Activated CD8-positive, alpha-beta memory T cell treated with anti-CD3 and anti-CD28 coated beads, Interleukin-2, amount 50 U/mL, for 1 hour (primary cell): ENCODE data around the gene MAP6.

Source experiments
- DNase-seq: peaks from one replicate; pipeline ENCODE4 v3.0.0-alpha.2; 2020; ENCODE audit errors: extremely low read depth

Gene MAP6

GRCh38 chr11:75667255-75667830 is 1.5 kb downstream of the MAP6 start:
- DNase-seq: no peak

GRCh38 chr11:75665990-75666389 is 2.8 kb downstream of the MAP6 start:
- DNase-seq: no peak

GRCh38 chr11:75665126-75665525 is 3.7 kb downstream of the MAP6 start:
- DNase-seq: no peak

- DNase-seq: no peak
Observed at GRCh38 chr11:75664389-75664788, 4.4 kb downstream of the MAP6 start.

GRCh38 chr11:75663808-75664207 is 5.0 kb downstream of the MAP6 start:
- DNase-seq: no peak

- no peak for DNase-seq
Observed at GRCh38 chr11:75659836-75660235, 9.0 kb downstream of the MAP6 start.

- no peak for DNase-seq
Observed at GRCh38 chr11:75656044-75656727, 12.7 kb downstream of the MAP6 start.

- DNase-seq: no peak
Observed at GRCh38 chr11:75655605-75656004, 13.2 kb downstream of the MAP6 start.

- DNase-seq: no peak
Observed at GRCh38 chr11:75654314-75654713, 14.5 kb downstream of the MAP6 start.

GRCh38 chr11:75653532-75653931 is 15.3 kb downstream of the MAP6 start:
- no peak for DNase-seq

GRCh38 chr11:75652936-75653335 is 15.9 kb downstream of the MAP6 start:
- no peak for DNase-seq

- no peak for DNase-seq
Observed at GRCh38 chr11:75651218-75651617, 17.6 kb downstream of the MAP6 start.

- no peak for DNase-seq
Observed at GRCh38 chr11:75650167-75650723, 18.6 kb downstream of the MAP6 start.

- DNase-seq: no peak
Observed at GRCh38 chr11:75644946-75645345, 23.9 kb downstream of the MAP6 start.

- DNase-seq: no peak
Observed at GRCh38 chr11:75644370-75644769, 24.5 kb downstream of the MAP6 start.

- no peak for DNase-seq
Observed at GRCh38 chr11:75642402-75643113, 26.3 kb downstream of the MAP6 start.

- DNase-seq: no peak
Observed at GRCh38 chr11:75639762-75640181, 29.1 kb downstream of the MAP6 start.

- DNase-seq: no peak
Observed at GRCh38 chr11:75637998-75638397, 30.8 kb downstream of the MAP6 start.

- DNase-seq: no peak
Observed at GRCh38 chr11:75635066-75635862, 33.6 kb downstream of the MAP6 start.

GRCh38 chr11:75633409-75634066 is 35.3 kb downstream of the MAP6 start:
- DNase-seq: no peak

GRCh38 chr11:75632962-75633361 is 35.9 kb downstream of the MAP6 start:
- no peak for DNase-seq
